Endothelial cell of umbilical vein (primary cell): Measurements from ENCODE around the gene STK11IP. TPM values are rescaled to one million over a fixed set of nuclear protein-coding genes. Genes with fewer than 3 reads are reported as not detected.

Source experiments
- BruUV-seq: library from RNA; stranded (reverse); fragments of 400-500 nt; replicated peaks from 2 replicates; lab custom pipeline; 2021; lab: Mats Ljungman, UMichigan
- CTCF ChIA-PET: fragments of 300-600, 350-600 bp; sonication (Branson Sonifier 250); formaldehyde crosslinking; loops from one replicate; lab custom pipeline; 2021; ENCODE audit warnings: antibody characterized with exemption, inconsistent platforms; lab: Charles Lee
- POLR2A ChIA-PET: fragments of 300-600, 350-600 bp; sonication (Branson Sonifier 250); formaldehyde crosslinking; loops from one replicate; lab custom pipeline; 2021; ENCODE audit warnings: antibody characterized with exemption, inconsistent platforms; lab: Charles Lee
- DNase-seq: peaks from one replicate; pipeline ENCODE4 v3.0.0-alpha.2; 2011; ENCODE audit warnings: low read depth, low spot score
- FAIRE-seq: peaks from 2 replicates; lab custom pipeline; 2011; peaks lifted over from hg19 to GRCh38; lab: Jason Lieb, UNC
- H2AFZ ChIP-seq: 2 replicates; pipeline ENCODE4 v1.6.0; 2012; ENCODE audit warnings: low read depth, low read length, control low read depth, inconsistent platforms
- H3K27ac ChIP-seq: 2 replicates; pipeline ENCODE4 v1.5.1; 2011; ENCODE audit warnings: low read depth, mild to moderate bottlenecking, control low read depth, low read length, moderate library complexity; ENCODE audit not compliant: insufficient read depth
- H3K27me3 ChIP-seq, 2 experiments: 2 replicates each; pipeline versions ENCODE4 v1.6.0 to v1.6.1; 2011; ENCODE audit warnings: low read length in 2 of 2, mixed read lengths in 1 of 2; ENCODE audit not compliant: control insufficient read depth in 2 of 2, insufficient read depth in 2 of 2
- H3K36me3 ChIP-seq, 2 experiments: 2 replicates in 1 of 2; 3 replicates in 1 of 2; pipeline ENCODE4 v1.5.1; 2011; ENCODE audit warnings: low read length in 2 of 2, mild to moderate bottlenecking in 1 of 2, moderate library complexity in 1 of 2; ENCODE audit not compliant: control insufficient read depth in 2 of 2, insufficient read depth in 2 of 2; ENCODE audit errors: extremely low read depth in 1 of 2
- H3K4me1 ChIP-seq: 3 replicates; pipeline ENCODE4 v1.5.1; 2011; ENCODE audit warnings: mild to moderate bottlenecking, low read length; ENCODE audit not compliant: control insufficient read depth, insufficient read depth; ENCODE audit errors: extremely low read depth
- H3K4me2 ChIP-seq: 2 replicates; pipeline ENCODE4 v1.6.1; 2011; ENCODE audit warnings: low read length, control low read depth, mixed read lengths; ENCODE audit not compliant: insufficient read depth
- H3K4me3 ChIP-seq, 3 experiments: fragments of 200-600 bp in 1 of 3; sonication (generic), shearing (Covaris generic) in 1 of 3; replicated peaks in 1 of 3; 2 replicates each; pipeline ENCODE4 v1.5.1; 2011 to 2016; ENCODE audit warnings: control low read depth in 3 of 3, low read length in 3 of 3, mild to moderate bottlenecking in 2 of 3, inconsistent platforms in 1 of 3, low read depth in 1 of 3, moderate library complexity in 1 of 3; ENCODE audit not compliant: insufficient read depth in 1 of 3
- H3K79me2 ChIP-seq: 2 replicates; pipeline ENCODE4 v1.6.0; 2012; ENCODE audit warnings: low read length, inconsistent platforms; ENCODE audit not compliant: control insufficient read depth, insufficient read depth
- H3K9ac ChIP-seq: replicated peaks from 2 replicates; pipeline ENCODE3; 2011; ENCODE audit warnings: low read length, control low read depth; ENCODE audit not compliant: insufficient read depth; ENCODE audit errors: extremely low read depth
- H3K9me1 ChIP-seq: replicated peaks from 3 replicates; pipeline ENCODE4 v1.6.0; 2011; ENCODE audit warnings: mild to moderate bottlenecking, low read length; ENCODE audit not compliant: control insufficient read depth, insufficient read depth; ENCODE audit errors: extremely low read depth
- H3K9me3 ChIP-seq: replicated peaks from 2 replicates; pipeline ENCODE4 v1.5.1; 2012; ENCODE audit warnings: low read length, inconsistent platforms; ENCODE audit not compliant: control insufficient read depth, insufficient read depth
- H4K20me1 ChIP-seq: replicated peaks from 2 replicates; pipeline ENCODE3; 2011; ENCODE audit warnings: mild to moderate bottlenecking, low read length; ENCODE audit not compliant: control insufficient read depth, insufficient read depth; ENCODE audit errors: extremely low read depth
- CTCF ChIP-seq, 2 donors: IDR thresholded peaks; 1 replicate in 1 of 2; 2 replicates in 1 of 2; pipeline ENCODE4 v1.5.1; 2011; ENCODE audit warnings: low read length in 2 of 2, mild to moderate bottlenecking in 2 of 2, moderate library complexity in 2 of 2, control low read depth in 1 of 2, inconsistent platforms in 1 of 2, low read depth in 1 of 2; ENCODE audit not compliant: insufficient read depth in 1 of 2; ENCODE audit errors: extremely low read depth in 1 of 2
- FOS ChIP-seq: IDR thresholded peaks from 2 replicates; pipeline ENCODE4 v1.6.1; 2011; ENCODE audit warnings: mild to moderate bottlenecking, low read length, moderate library complexity, borderline replicate concordance; ENCODE audit not compliant: insufficient read depth
- GATA2 ChIP-seq: IDR thresholded peaks from 2 replicates; pipeline ENCODE4 v1.7.0; 2011; ENCODE audit warnings: low read depth, mild to moderate bottlenecking, moderate library complexity, mixed read lengths, low read length; ENCODE audit not compliant: insufficient read length, insufficient read depth
- POLR2A ChIP-seq: IDR thresholded peaks from 2 replicates; pipeline ENCODE4 v1.6.1; 2012; ENCODE audit warnings: low read depth, mild to moderate bottlenecking, control low read depth, low read length
- POLR2AphosphoS5 ChIP-seq: IDR thresholded peaks from 2 replicates; pipeline ENCODE4 v1.6.1; 2012; ENCODE audit warnings: low read depth, mild to moderate bottlenecking, control low read depth, low read length, moderate library complexity; ENCODE audit not compliant: insufficient read depth
- dilution Hi-C: fragments of 300-500 bp; cut with MboI; formaldehyde crosslinking; loops from one replicate; pipeline ENCODE4 v1.15.0; 2019; ENCODE audit warnings: low sequenced_read_pairs; ENCODE audit not compliant: extremely low pct_ligation_motif_present
- intact Hi-C: fragments of 100-400 bp; cut with micrococcal nuclease; formaldehyde crosslinking; loops from one replicate; pipeline ENCODE4 v1.10.0; 2022
- polyA plus RNA-seq, 4 experiments: library from polyadenylated mRNA; depleted of rRNA in 3 of 4; stranded (reverse) in 3 of 4; unstranded in 1 of 4; fragments of >200 nt; gene quantifications; 2 replicates each; pipeline versions ENCODE4 v1.2.1 to v1.2.3, GENCODE V29; 2011 to 2012; ENCODE audit warnings: missing spikeins in 1 of 4
- total RNA-seq: library from RNA; stranded (reverse); gene quantifications from 2 replicates; pipeline ENCODE4 v1.2.3, GENCODE V29; 2021

STK11IP gene
- total and polyA plus RNA-seq, 2 donors (not counting 3 experiments of a cell fraction or from before 2014, with no cell fraction given): 17.7 to 19.2 TPM

- no peaks in the 10 kb centered on the region for H3K27me3 ChIP-seq
- DNase-seq: no peak
- intact Hi-C loops: no loop called here
- POLR2A ChIA-PET: no interaction called here
- H3K36me3 ChIP-seq: no peaks in the 10 kb centered on the region
- H3K9me1 ChIP-seq: no peaks in the 10 kb centered on the region
- H4K20me1 ChIP-seq: no peaks in the 10 kb centered on the region
- no peaks in the 10 kb centered on the region for H3K9me3 ChIP-seq
- TF ChIP-seq GATA2 (no peak), CTCF (IDR thresholded peaks at IDR 0.05; ENCODE audit: extremely low read depth in 1 of 2, insufficient read depth in 1 of 2, low read depth in 1 of 2, low read length in 2 of 2) (no peak), FOS (no peak), POLR2A (no peak), POLR2AphosphoS5 (no peak)
- dilution Hi-C loops: no loop called here
- H3K4me3 ChIP-seq: no peak overlapping the region
- H2AFZ ChIP-seq: no peak overlapping the region
- no peak overlapping the region for H3K27ac ChIP-seq
- FAIRE-seq: no peak
- H3K9ac ChIP-seq: no peak overlapping the region
- H3K4me1 ChIP-seq: no peaks in the 10 kb centered on the region
- CTCF ChIA-PET: interaction anchor here (1.2 kb wide), 1 partner anchor 140 kb away, joined by 3 read pairs; a partner anchor contains a TSS
- no TSS peak for BruUV-seq
- H3K4me2 ChIP-seq: no peak overlapping the region
- no peaks in the 10 kb centered on the region for H3K79me2 ChIP-seq
Observed at GRCh38 chr2:219634951-219635751, 37.5 kb downstream of the STK11IP start.
